ENCODE results near the gene RTKN. TPM values are rescaled to one million over a fixed set of nuclear protein-coding genes. Genes with fewer than 3 reads are reported as not detected.

The RTKN gene
- total and polyA plus RNA-seq, 10 of the 15 experiments (the other 5 are each of a cell fraction or from before 2014, with no cell fraction given), result 0.50 to 12.3 (median 5.4) TPM

- no peak for TF ChIP-seq HSF1 (IDR thresholded peaks at IDR 0.05; ENCODE audit: low read depth, low read length)
- peak; percentile 86 for TF ChIP-seq PML (IDR thresholded peaks at IDR 0.05; ENCODE audit: low read length)
- TF ChIP-seq NRF1 (conservative IDR thresholded peaks at IDR 0.05; ENCODE audit: low read depth, low read length), result no peak
- TF ChIP-seq YY1 (IDR thresholded peaks at IDR 0.05; ENCODE audit: low read depth, low read length), result peak; percentile 82
- no peak for TF ChIP-seq REST (IDR thresholded peaks at IDR 0.05; ENCODE audit: low read depth, low read length)
- peak; percentile 75; the same call in 1 of the 2 replicates for TF ChIP-seq BACH1 (IDR thresholded peaks at IDR 0.05; ENCODE audit: borderline replicate concordance)
- TF ChIP-seq MEF2B (IDR thresholded peaks at IDR 0.05; ENCODE audit: partially characterized antibody, poor library complexity, severe bottlenecking), result peak; percentile 81
- no peak for TF ChIP-seq ZNF592 (IDR thresholded peaks at IDR 0.05)
- no peak for TF ChIP-seq NFIC (IDR thresholded peaks at IDR 0.05; ENCODE audit: low read depth, low read length)
- TF ChIP-seq MEF2A (IDR thresholded peaks at IDR 0.05; ENCODE audit: insufficient read depth, low read depth, low read length), result 0 out of 2 replicates have a peak, but pooled peaks have one; percentile 4
- TF ChIP-seq BCL3 (IDR thresholded peaks at IDR 0.05; ENCODE audit: borderline replicate concordance, insufficient read depth, low read depth, low read length, poor library complexity, severe bottlenecking), result no peak
- TF ChIP-seq, protein P1, sequence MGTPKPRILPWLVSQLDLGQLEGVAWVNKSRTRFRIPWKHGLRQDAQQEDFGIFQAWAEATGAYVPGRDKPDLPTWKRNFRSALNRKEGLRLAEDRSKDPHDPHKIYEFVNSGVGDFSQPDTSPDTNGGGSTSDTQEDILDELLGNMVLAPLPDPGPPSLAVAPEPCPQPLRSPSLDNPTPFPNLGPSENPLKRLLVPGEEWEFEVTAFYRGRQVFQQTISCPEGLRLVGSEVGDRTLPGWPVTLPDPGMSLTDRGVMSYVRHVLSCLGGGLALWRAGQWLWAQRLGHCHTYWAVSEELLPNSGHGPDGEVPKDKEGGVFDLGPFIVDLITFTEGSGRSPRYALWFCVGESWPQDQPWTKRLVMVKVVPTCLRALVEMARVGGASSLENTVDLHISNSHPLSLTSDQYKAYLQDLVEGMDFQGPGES (IDR thresholded peaks at IDR 0.05), result no peak
- TF ChIP-seq YBX1 (IDR thresholded peaks at IDR 0.05), result no peak
- no peak for TF ChIP-seq GABPA (IDR thresholded peaks at IDR 0.05; ENCODE audit: low read depth)
- TF ChIP-seq CHD1 (IDR thresholded peaks at IDR 0.05; ENCODE audit: low read depth, low read length), result no peak
- peak; percentile 93 for TF ChIP-seq POLR2AphosphoS5 (IDR thresholded peaks at IDR 0.05; ENCODE audit: low read length)
- TF ChIP-seq SUPT20H (IDR thresholded peaks at IDR 0.05; ENCODE audit: borderline replicate concordance, control insufficient read depth, low read depth, low read length), result no peak
- TF ChIP-seq RFX5 (IDR thresholded peaks at IDR 0.05; ENCODE audit: low read depth, low read length), result peak; percentile 54; the same call in 1 of the 2 replicates
Measured at GRCh38 chr2:74421221-74421870, 20.4 kb downstream of the RTKN start, which contains the start of the genes C2orf81 and WDR54 (continued).
